Hypothalamus (tissue), 51 donors: ENCODE results near the gene GMDS.
"Not testable (repeated sequence)": the region's sequence is repeated elsewhere in the genome, so short reads cannot be mapped to it uniquely, and the experiment has no call there.

Experiments used
- DNase-seq, 51 donors: peaks; one replicate each; lab custom pipeline; 2025; lab: John Stamatoyannopoulos, UW

The GMDS gene

GRCh38 chr6:1767481-1768246 is 477.7 kb downstream of the GMDS start:
- DNase-seq: no peak

- no peak for DNase-seq
Observed at GRCh38 chr6:1766654-1767053, 478.8 kb downstream of the GMDS start.

GRCh38 chr6:1765160-1765903 is 480.1 kb downstream of the GMDS start:
- no peak for DNase-seq

- no peak for DNase-seq
Observed at GRCh38 chr6:1764397-1764987, 480.9 kb downstream of the GMDS start.

- no peak for DNase-seq
Observed at GRCh38 chr6:1763404-1763803, 482.0 kb downstream of the GMDS start.

GRCh38 chr6:1762203-1762602 is 483.2 kb downstream of the GMDS start:
- DNase-seq: peak in 6 of 51 donors; percentile 1 to 20 (median 8)

- no peak for DNase-seq
Observed at GRCh38 chr6:1761477-1761877, 483.9 kb downstream of the GMDS start.

GRCh38 chr6:1760876-1761275 is 484.5 kb downstream of the GMDS start:
- no peak for DNase-seq

GRCh38 chr6:1759870-1760269 is 485.5 kb downstream of the GMDS start:
- DNase-seq: no peak

- no peak for DNase-seq
Observed at GRCh38 chr6:1758076-1758679, 487.2 kb downstream of the GMDS start.

GRCh38 chr6:1757131-1757530 is 488.3 kb downstream of the GMDS start:
- no peak for DNase-seq

- DNase-seq: no peak
Observed at GRCh38 chr6:1756472-1757129, 488.8 kb downstream of the GMDS start.

- DNase-seq: not testable (repeated sequence)
Observed at GRCh38 chr6:1751063-1751462, 494.3 kb downstream of the GMDS start.

GRCh38 chr6:1749041-1749440 is 496.4 kb downstream of the GMDS start:
- no peak for DNase-seq

- no peak for DNase-seq
Observed at GRCh38 chr6:1747531-1747930, 497.9 kb downstream of the GMDS start.

- DNase-seq: no peak
Observed at GRCh38 chr6:1747003-1747402, 498.4 kb downstream of the GMDS start.

GRCh38 chr6:1745814-1746213 is 499.6 kb downstream of the GMDS start:
- DNase-seq: no peak

- DNase-seq: no peak
Observed at GRCh38 chr6:1744543-1744942, 500.9 kb downstream of the GMDS start.

GRCh38 chr6:1739680-1740079 is 505.7 kb downstream of the GMDS start:
- DNase-seq: no peak

GRCh38 chr6:1739220-1739619 is 506.2 kb downstream of the GMDS start:
- DNase-seq: no peak

- DNase-seq: no peak
Observed at GRCh38 chr6:1738558-1739081, 506.8 kb downstream of the GMDS start.
